HFF-Myc (cell line): ENCODE measurements around the gene SUCLG2.
"Not testable (repeated sequence)": the region's sequence is repeated elsewhere in the genome, so short reads cannot be mapped to it uniquely, and the experiment has no call there.

Experiments used
- DNase-seq: peaks from one replicate; pipeline ENCODE4 v3.0.0-alpha.2; 2011; ENCODE audit warnings: low read depth; ENCODE audit errors: extremely low read depth
- H3K4me3 ChIP-seq: replicated peaks from 2 replicates; pipeline ENCODE4 v1.5.1; 2011; ENCODE audit warnings: low read depth, mild to moderate bottlenecking, control low read depth, low read length
- TF ChIP-seq, protein P1 (sequence below): IDR thresholded peaks from 2 replicates; pipeline ENCODE4 v1.5.1; 2012; ENCODE audit warnings: mild to moderate bottlenecking, low read depth, low read length, control low read depth; ENCODE audit errors: missing control alignments

SUCLG2 gene

DNA sequence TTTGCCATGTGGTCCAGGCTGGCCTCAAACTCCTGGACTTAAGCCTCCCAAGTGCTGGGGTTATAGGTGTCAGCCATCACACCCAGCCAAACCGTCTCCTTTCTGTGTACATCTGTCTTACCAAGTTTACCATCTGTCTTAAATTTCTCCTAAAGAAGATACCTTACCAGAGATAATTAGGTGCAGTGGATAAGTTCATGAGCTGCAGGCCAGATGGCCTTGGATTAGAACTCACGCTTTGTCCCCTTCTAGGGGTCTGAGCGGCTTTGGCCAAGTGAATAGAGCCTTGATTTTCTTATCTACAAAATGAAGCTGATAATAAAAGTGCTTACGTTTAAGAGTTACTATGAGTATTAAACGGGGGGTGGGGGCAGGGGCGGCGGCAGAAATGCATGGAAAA is 103.9 kb downstream of the SUCLG2 start:
- TF ChIP-seq, protein P1, sequence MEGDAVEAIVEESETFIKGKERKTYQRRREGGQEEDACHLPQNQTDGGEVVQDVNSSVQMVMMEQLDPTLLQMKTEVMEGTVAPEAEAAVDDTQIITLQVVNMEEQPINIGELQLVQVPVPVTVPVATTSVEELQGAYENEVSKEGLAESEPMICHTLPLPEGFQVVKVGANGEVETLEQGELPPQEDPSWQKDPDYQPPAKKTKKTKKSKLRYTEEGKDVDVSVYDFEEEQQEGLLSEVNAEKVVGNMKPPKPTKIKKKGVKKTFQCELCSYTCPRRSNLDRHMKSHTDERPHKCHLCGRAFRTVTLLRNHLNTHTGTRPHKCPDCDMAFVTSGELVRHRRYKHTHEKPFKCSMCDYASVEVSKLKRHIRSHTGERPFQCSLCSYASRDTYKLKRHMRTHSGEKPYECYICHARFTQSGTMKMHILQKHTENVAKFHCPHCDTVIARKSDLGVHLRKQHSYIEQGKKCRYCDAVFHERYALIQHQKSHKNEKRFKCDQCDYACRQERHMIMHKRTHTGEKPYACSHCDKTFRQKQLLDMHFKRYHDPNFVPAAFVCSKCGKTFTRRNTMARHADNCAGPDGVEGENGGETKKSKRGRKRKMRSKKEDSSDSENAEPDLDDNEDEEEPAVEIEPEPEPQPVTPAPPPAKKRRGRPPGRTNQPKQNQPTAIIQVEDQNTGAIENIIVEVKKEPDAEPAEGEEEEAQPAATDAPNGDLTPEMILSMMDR, result no peak
- no peak overlapping the region for H3K4me3 ChIP-seq
- DNase-seq, result no peak

DNA sequence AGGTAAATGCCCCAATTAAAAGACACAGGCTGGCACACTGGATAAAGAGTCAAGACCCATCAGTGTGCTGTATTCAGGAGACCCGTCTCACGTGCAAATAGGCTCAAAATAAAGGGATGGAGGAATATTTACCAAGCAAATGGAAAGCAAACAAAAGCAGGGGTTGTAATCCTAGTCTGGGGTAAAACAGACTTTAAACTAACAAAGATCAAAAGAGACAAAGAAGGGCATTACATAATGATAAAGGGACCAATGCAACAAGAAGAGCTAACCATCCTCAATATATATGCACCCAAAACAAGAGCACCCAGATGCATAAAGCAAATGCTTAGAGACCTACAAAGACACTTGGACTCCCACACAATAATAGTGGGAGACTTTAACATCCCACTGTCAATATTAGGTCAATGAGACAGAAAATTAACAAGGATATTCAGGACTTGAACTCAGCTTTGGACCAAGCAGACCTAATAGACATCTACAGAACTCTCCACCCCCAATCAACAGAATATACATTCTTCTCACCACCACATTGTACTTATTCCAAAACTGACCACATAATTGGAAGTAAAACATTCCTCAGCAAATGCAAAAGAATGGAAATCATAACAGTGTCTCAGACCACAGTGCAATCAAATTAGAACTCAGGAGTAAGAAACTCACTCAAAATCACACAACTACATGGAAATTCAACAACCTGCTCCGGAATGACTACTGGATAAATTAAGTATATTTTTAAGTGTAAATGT is 111.7 kb downstream of the SUCLG2 start:
- not testable (repeated sequence) for H3K4me3 ChIP-seq, DNase-seq

DNA sequence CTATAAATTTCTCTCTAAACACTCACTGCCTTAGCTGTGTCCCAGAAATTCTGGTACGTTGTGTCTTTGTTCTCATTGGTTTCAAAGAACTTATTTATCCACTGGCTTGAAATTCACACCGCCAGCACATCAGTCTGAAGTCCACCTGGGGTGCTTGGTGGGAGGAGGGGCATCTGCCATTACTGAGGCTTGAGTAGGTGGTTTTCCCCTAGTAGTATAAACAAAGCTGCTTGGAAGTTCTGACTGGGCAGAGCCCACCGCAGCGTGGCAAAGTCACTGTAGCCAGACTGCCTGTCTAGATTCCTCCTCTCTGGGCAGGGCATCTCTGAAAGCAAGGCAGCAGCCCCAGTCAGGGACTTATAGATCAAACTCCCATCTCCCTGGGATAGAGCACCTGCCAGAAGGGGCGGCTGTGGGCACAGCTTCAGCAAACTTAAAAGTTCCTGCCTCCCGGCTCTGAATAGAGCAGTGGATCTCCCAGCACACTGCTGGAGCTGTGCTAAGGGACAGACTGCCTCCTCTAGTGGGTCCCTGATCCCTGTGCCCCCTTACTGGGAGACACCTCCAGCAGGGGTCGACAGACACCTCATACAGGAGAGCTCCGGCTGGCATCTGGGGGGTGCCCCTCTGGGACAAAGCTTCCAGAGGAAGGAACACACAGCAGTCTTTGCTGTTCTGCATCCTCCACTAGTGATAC is 114.1 kb downstream of the SUCLG2 start:
- TF ChIP-seq, protein P1, result no peak
- DNase-seq, result no peak
- no peak overlapping the region for H3K4me3 ChIP-seq

DNA sequence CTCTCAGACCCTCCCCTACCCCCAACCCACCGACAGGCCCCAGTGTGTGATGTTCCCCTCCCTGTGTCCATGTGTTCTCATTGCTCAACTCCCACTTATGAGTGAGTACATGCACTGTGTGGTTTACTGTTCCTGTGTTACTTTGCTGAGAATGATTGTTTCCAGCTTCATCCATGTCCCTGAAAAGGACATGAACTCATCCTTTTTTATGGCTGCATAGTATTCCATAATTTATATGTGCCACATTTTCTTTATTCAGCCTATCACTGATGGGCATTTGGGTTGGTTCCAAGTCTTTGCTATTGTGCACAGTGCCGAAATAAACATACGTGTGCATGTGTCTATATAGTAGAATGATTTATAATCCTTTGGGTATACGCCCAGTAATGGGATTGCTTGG is 117.2 kb downstream of the SUCLG2 start:
- not testable (repeated sequence) for DNase-seq, H3K4me3 ChIP-seq

- no peak for DNase-seq
- TF ChIP-seq, protein P1, result no peak
- H3K4me3 ChIP-seq, result no peak overlapping the region
These were observed 119.4 kb downstream of the SUCLG2 start for GRCh38 chr3:67535006-67535405.

- H3K4me3 ChIP-seq, result no peak overlapping the region
- no peak for DNase-seq
- TF ChIP-seq, protein P1, result no peak
These were observed 119.8 kb downstream of the SUCLG2 start for GRCh38 chr3:67534594-67534993.

DNA sequence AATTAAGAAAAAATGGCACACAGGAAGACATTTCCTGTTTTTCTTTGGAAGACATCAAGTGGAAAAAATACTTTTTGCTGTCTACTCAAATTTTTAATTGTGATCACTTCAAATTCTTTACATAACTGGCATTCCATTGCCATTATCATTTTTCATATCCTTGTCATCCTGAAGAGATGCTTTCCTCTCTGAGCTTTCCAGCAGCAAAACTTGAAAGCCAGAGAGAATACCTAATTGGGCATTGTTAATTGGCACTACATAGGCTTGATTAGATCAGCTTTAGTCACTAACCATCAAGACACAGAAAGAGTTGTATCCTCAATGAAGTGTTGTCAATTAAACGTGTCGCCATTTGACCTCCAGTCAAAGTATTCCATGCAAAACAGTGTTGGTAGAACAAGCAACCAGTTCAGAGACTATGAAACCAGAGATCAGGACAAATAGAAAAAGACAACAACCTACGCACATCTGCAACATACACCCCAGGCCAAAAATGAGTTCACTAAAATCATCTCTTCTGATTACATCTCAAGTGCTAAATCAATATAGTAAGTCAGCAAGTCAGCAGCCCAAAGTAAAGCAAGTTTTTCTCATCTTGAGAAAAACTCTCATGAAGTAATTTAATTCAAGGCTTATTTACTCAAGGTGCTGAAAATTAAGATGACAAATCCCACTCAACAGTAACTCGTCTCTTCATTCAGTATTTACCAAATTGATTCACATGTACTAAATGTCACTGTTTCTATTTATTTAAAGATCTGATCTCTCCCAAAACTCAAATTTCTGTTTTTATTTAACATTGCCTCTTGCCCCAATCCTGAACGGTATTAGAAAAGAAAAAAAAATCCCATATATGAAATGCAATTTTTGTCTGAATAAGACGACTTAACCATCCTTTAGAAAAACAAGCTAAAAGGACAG is 123.0 kb downstream of the SUCLG2 start:
- no peak for DNase-seq
- no peak overlapping the region for H3K4me3 ChIP-seq
- TF ChIP-seq, protein P1, result no peak
